Fibroblast of lung (primary cell): ENCODE measurements around the gene PALLD.

Experiments used
- CTCF ChIP-seq, 2 donors: IDR thresholded peaks in 1 of 2; conservative IDR thresholded peaks in 1 of 2; 1 replicate in 1 of 2; 2 replicates in 1 of 2; pipeline ENCODE4 v1.5.1; 2011 to 2012; ENCODE audit warnings: low read length in 2 of 2, control low read depth in 1 of 2, inconsistent platforms in 1 of 2, low read depth in 1 of 2, mild to moderate bottlenecking in 1 of 2
- EZH2 ChIP-seq: IDR thresholded peaks from 2 replicates; pipeline ENCODE4 v1.5.1; 2012; ENCODE audit warnings: low read length, control low read depth, mild to moderate bottlenecking; ENCODE audit errors: missing control alignments

DNA sequence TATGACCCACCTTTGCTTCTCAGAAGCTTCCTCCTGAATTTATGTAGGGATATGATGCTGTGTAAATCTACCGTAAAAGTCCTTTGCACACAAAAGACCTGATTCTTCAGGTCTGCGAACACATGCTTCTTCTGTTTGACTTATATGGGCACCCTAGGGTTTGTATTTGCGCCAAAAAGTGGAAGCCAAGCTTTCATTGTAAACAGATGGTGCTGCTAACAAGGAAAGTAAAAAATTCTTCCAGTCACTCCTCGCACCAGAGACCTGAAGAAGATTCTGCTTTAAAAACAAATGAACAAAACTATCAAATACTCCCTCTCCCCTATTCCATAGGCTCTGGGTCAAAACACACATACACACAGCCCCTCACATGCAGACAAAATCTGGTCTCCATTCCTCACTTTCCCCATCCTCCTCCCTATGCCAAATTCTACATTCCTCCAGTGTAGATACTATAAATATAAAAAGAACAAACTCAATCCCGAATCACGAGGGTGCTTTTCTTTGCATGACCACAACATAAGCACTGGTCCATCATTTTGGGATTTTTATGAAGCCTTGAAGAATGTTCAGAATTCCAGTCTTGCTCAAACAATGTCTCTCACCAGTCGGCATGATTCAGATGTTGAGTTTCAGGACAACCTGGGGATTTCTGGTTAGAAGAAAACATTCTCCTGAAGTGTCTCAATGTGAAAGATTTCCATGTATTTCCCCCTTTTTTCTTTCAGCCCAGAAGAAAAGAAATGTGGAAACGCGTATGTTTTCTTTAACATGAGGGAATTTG, 125.1 kb downstream of the PALLD start:
- TF ChIP-seq CTCF (conservative IDR thresholded peaks at IDR 0.05 in 1 of 2, IDR thresholded peaks at IDR 0.05 in 1 of 2; ENCODE audit: low read depth in 1 of 2, low read length in 2 of 2): no peak
- TF ChIP-seq EZH2: no peak
